Small intestine (tissue), 16 donors: Measurements from ENCODE around the gene UQCRQ. TPM values are rescaled to one million over a fixed set of nuclear protein-coding genes. Genes with fewer than 3 reads are reported as not detected.

Source experiments
- DNase-seq, 2 donors: peaks; one replicate each; pipeline versions ENCODE4 v3.0.0 to v3.0.0-alpha.2; 2013
- FAIRE-seq: peaks from 2 replicates; lab custom pipeline; 2012; peaks lifted over from hg19 to GRCh38; lab: Jason Lieb, UNC
- H3K27ac ChIP-seq, 3 donors: one replicate each; pipeline ENCODE4 v1.5.1; 2013; ENCODE audit warnings: low read length in 2 of 3, mild to moderate bottlenecking in 2 of 3, control low read depth in 1 of 3, inconsistent platforms in 1 of 3, low read depth in 1 of 3, moderate library complexity in 1 of 3
- H3K27me3 ChIP-seq, 3 donors: one replicate each; pipeline ENCODE4 v1.6.1; 2013; ENCODE audit warnings: low read length in 3 of 3, inconsistent platforms in 1 of 3; ENCODE audit not compliant: control insufficient read depth in 3 of 3, insufficient read depth in 3 of 3
- H3K36me3 ChIP-seq, 3 donors: one replicate each; pipeline ENCODE4 v1.6.1; 2013; ENCODE audit warnings: low read length in 3 of 3, inconsistent platforms in 1 of 3, low read depth in 1 of 3, mild to moderate bottlenecking in 1 of 3, moderate library complexity in 1 of 3; ENCODE audit not compliant: control insufficient read depth in 3 of 3, insufficient read depth in 2 of 3
- H3K4me1 ChIP-seq, 3 donors: one replicate each; pipeline ENCODE4 v1.6.1; 2013; ENCODE audit warnings: low read length in 2 of 3, inconsistent platforms in 1 of 3, low read depth in 1 of 3, mild to moderate bottlenecking in 1 of 3, moderate library complexity in 1 of 3; ENCODE audit not compliant: control insufficient read depth in 3 of 3, insufficient read depth in 2 of 3
- H3K4me3 ChIP-seq, 3 donors: one replicate each; pipeline ENCODE4 v1.5.1; 2013; ENCODE audit warnings: low read length in 3 of 3, control low read depth in 1 of 3, inconsistent platforms in 1 of 3, low read depth in 1 of 3, mild to moderate bottlenecking in 1 of 3, moderate library complexity in 1 of 3
- H3K9me3 ChIP-seq, 2 donors: one replicate each; pipeline ENCODE4 v1.6.1; 2013; ENCODE audit warnings: low read depth in 1 of 2, low read length in 1 of 2; ENCODE audit not compliant: control insufficient read depth in 2 of 2, insufficient read depth in 1 of 2
- WGBS, 3 donors: extraction: QIAGEN DNeasy Blood & Tissue Kit; methylation state at CpG; one replicate each; pipeline ENCODE4 v1.1.7; 2013; 5-methylcytosine and 5-hydroxymethylcytosine counted together
- long read RNA-seq, 10 donors: transcript quantifications; one replicate each; lab custom pipeline, GENCODE V29; 2026
- polyA plus RNA-seq, 4 donors: library from polyadenylated mRNA; stranded (reverse) in 3 of 4; unstranded in 1 of 4; fragments of 200-250 nt in 3 of 4; fragments of 120-200 nt in 1 of 4; gene quantifications; one replicate each; pipeline versions ENCODE4 v1.2.1 to v1.2.3, GENCODE V29; 2013
- donor health status: healthy with polysubstance abuse.
- donor health status: control.
- donor health status: control.
- donor health status: Bipolar disorder and iron deficiency.
- donor health status: healthy.

UQCRQ gene
- 100 to 1,000 TPM; 225 to 872 (median 544) TPM for polyA plus RNA-seq
- long read RNA-seq, donor 1, transcript UQCRQ-201 (2 exons, 586 nt) = minor isoform, 101 of 607 reads
- long read RNA-seq, donor 1, transcript UQCRQ-203 (3 exons, 839 nt) = major isoform, 465 of 607 reads
- long read RNA-seq, donor 1, transcript UQCRQ-202 (3 exons, 429 nt) = minor isoform, 17 of 607 reads
- long read RNA-seq, donor 1, transcript UQCRQ-206 (2 exons, 874 nt) = minor isoform, 14 of 607 reads
- long read RNA-seq, donor 1, partial matches to known transcripts = 0 of 607 reads
- long read RNA-seq, donor 1, other reads (novel, unspliced or antisense) = 6 of 607 reads
- long read RNA-seq, donor 2, transcript UQCRQ-202 (3 exons, 429 nt) = minor isoform, 7 of 158 reads
- long read RNA-seq, donor 2, transcript UQCRQ-201 (2 exons, 586 nt) = minor isoform, 21 of 158 reads
- long read RNA-seq, donor 2, transcript UQCRQ-203 (3 exons, 839 nt) = major isoform, 116 of 158 reads
- long read RNA-seq, donor 2, partial matches to known transcripts = 9 of 158 reads
- long read RNA-seq, donor 2, other reads (novel, unspliced or antisense) = 0 of 158 reads
- long read RNA-seq, donor 3, transcript UQCRQ-206 (2 exons, 874 nt) = minor isoform, 10 of 259 reads
- long read RNA-seq, donor 3, transcript UQCRQ-203 (3 exons, 839 nt) = major isoform, 178 of 259 reads
- long read RNA-seq, donor 3, transcript UQCRQ-202 (3 exons, 429 nt) = minor isoform, 12 of 259 reads
- long read RNA-seq, donor 3, transcript UQCRQ-201 (2 exons, 586 nt) = minor isoform, 55 of 259 reads
- long read RNA-seq, donor 3, partial matches to known transcripts = 0 of 259 reads
- long read RNA-seq, donor 3, other reads (novel, unspliced or antisense) = 0 of 259 reads
- long read RNA-seq, donor 4, transcript UQCRQ-203 (3 exons, 839 nt) = major isoform, 7 of 10 reads
- long read RNA-seq, donor 4, partial matches to known transcripts = 0 of 10 reads
- long read RNA-seq, donor 4, other reads (novel, unspliced or antisense) = 0 of 10 reads
- long read RNA-seq, donor 5, transcript UQCRQ-201 (2 exons, 586 nt) = minor isoform, 20 of 117 reads
- long read RNA-seq, donor 5, transcript UQCRQ-203 (3 exons, 839 nt) = major isoform, 79 of 117 reads
- long read RNA-seq, donor 5, transcript UQCRQ-202 (3 exons, 429 nt) = minor isoform, 10 of 117 reads
- long read RNA-seq, donor 5, partial matches to known transcripts = 0 of 117 reads
- long read RNA-seq, donor 5, other reads (novel, unspliced or antisense) = 0 of 117 reads
- long read RNA-seq, donor 6, transcript UQCRQ-201 (2 exons, 586 nt) = minor isoform, 30 of 216 reads
- long read RNA-seq, donor 6, transcript UQCRQ-206 (2 exons, 874 nt) = minor isoform, 7 of 216 reads
- long read RNA-seq, donor 6, transcript UQCRQ-202 (3 exons, 429 nt) = minor isoform, 11 of 216 reads
- long read RNA-seq, donor 6, transcript UQCRQ-203 (3 exons, 839 nt) = major isoform, 165 of 216 reads
- long read RNA-seq, donor 6, partial matches to known transcripts = 0 of 216 reads
- long read RNA-seq, donor 6, other reads (novel, unspliced or antisense) = 0 of 216 reads
- long read RNA-seq, donor 7, transcript UQCRQ-203 (3 exons, 839 nt) = major isoform, 553 of 784 reads
- long read RNA-seq, donor 7, transcript UQCRQ-201 (2 exons, 586 nt) = minor isoform, 129 of 784 reads
- long read RNA-seq, donor 7, transcript UQCRQ-202 (3 exons, 429 nt) = minor isoform, 74 of 784 reads
- long read RNA-seq, donor 7, transcript UQCRQ-206 (2 exons, 874 nt) = minor isoform, 15 of 784 reads
- long read RNA-seq, donor 7, partial matches to known transcripts = 0 of 784 reads
- long read RNA-seq, donor 7, other reads (novel, unspliced or antisense) = 7 of 784 reads
- long read RNA-seq, donor 8, transcript UQCRQ-203 (3 exons, 839 nt) = major isoform, 19 of 27 reads
- long read RNA-seq, donor 8, partial matches to known transcripts = 0 of 27 reads
- long read RNA-seq, donor 8, other reads (novel, unspliced or antisense) = 0 of 27 reads
- long read RNA-seq, donor 9, transcript UQCRQ-203 (3 exons, 839 nt) = major isoform, 41 of 48 reads
- long read RNA-seq, donor 9, partial matches to known transcripts = 0 of 48 reads
- long read RNA-seq, donor 9, other reads (novel, unspliced or antisense) = 0 of 48 reads
- long read RNA-seq, donor 10, transcript UQCRQ-202 (3 exons, 429 nt) = minor isoform, 11 of 284 reads
- long read RNA-seq, donor 10, transcript UQCRQ-201 (2 exons, 586 nt) = minor isoform, 44 of 284 reads
- long read RNA-seq, donor 10, transcript UQCRQ-203 (3 exons, 839 nt) = major isoform, 206 of 284 reads
- long read RNA-seq, donor 10, transcript UQCRQ-206 (2 exons, 874 nt) = minor isoform, 6 of 284 reads
- long read RNA-seq, donor 10, partial matches to known transcripts = 13 of 284 reads
- long read RNA-seq, donor 10, other reads (novel, unspliced or antisense) = 0 of 284 reads

- peak; percentile 100 for DNase-seq
- peak within 1 kb of the TSS; percentile 64 to 92 (median 74) for H3K4me3 ChIP-seq
- peaks cover 0 to 20% (median 4%) of the 10 kb centered on the region in 3 donors for H3K4me1 ChIP-seq
- H3K27ac ChIP-seq = peak within 1 kb of the TSS; percentile 85 to 96 (median 94)
- H3K27me3 ChIP-seq = no peaks in the 10 kb centered on the region
- no peak for FAIRE-seq
- H3K36me3 ChIP-seq = peaks cover 0 to 26% (median 3%) of the 10 kb centered on the region in 3 donors
- 0 to 1% (median 1%) methylated on average over 48 to 55 of the region's 55 CpGs for WGBS, 3 donors
- H3K9me3 ChIP-seq = no peaks in the 10 kb centered on the region
These were observed at the start of gene UQCRQ, which contains the start of gene GDF9 for GRCh38 chr5:132866342-132867045. Gene UQCRQ, plus strand, starts transcription at chr5:132866642. Its CDS starts 240 bp downstream, at chr5:132866882. Gene GDF9, minus strand, starts transcription at chr5:132866469. Its CDS starts 1,936 bp downstream, at chr5:132864533.

- FAIRE-seq (no peak), DNase-seq (peak in 1 of 2 donors; percentile 62)
- Histone ChIP-seq H3K9me3 (peaks cover 0 to 3% of the 10 kb centered on the region in 2 donors), H3K4me1 (peaks cover 0 to 38% (median 0%) of the 10 kb centered on the region in 3 donors), H3K27me3 (peaks cover 0 to 10% (median 3%) of the 10 kb centered on the region in 3 donors), H3K36me3 (peaks cover 0 to 8% (median 0%) of the 10 kb centered on the region in 3 donors), H3K4me3 (no peak overlapping the region), H3K27ac (peak overlapping the region in 1 of 3 donors; percentile 70)
- 9 to 43% (median 36%) methylated on average over 1 of the region's 1 CpG for WGBS, 3 donors
These were observed 49.4 kb upstream of the UQCRQ start for GRCh38 chr5:132817011-132817410.

- Histone ChIP-seq H3K4me1 (peaks cover 0 to 44% (median 0%) of the 10 kb centered on the region in 3 donors), H3K36me3 (peaks cover 0 to 19% (median 0%) of the 10 kb centered on the region in 3 donors), H3K9me3 (peaks cover 0 to 3% of the 10 kb centered on the region in 2 donors), H3K4me3 (peak overlapping the region in 2 of 3 donors; percentile 39 to 41), H3K27ac (peak overlapping the region; percentile 76 to 83 (median 79)), H3K27me3 (peaks cover 0 to 3% (median 0%) of the 10 kb centered on the region in 3 donors)
- no peak for FAIRE-seq
- 7 to 28% (median 25%) methylated on average over 26 of the region's 26 CpGs for WGBS, 3 donors
- peak; percentile 47 to 63 for DNase-seq
These were observed 47.0 kb upstream of the UQCRQ start for GRCh38 chr5:132819468-132819867.

- WGBS, 3 donors = 19 to 27% (median 19%) methylated on average over 15 of the region's 15 CpGs
- Histone ChIP-seq H3K9me3 (no peaks in the 10 kb centered on the region), H3K27ac (peak overlapping the region; percentile 60 to 83 (median 79)), H3K4me1 (peaks cover 0 to 40% (median 0%) of the 10 kb centered on the region in 3 donors), H3K27me3 (peaks cover 0 to under 1% (median 0%) of the 10 kb centered on the region in 3 donors), H3K4me3 (peak overlapping the region in 1 of 3 donors; percentile 39), H3K36me3 (peaks cover 0 to 21% (median 0%) of the 10 kb centered on the region in 3 donors)
- DNase-seq (peak; percentile 96 to 97), FAIRE-seq (no peak)
These were observed 46.2 kb upstream of the UQCRQ start for GRCh38 chr5:132820162-132820754.

GRCh38 chr5:132821350-132821749 lies 45.1 kb upstream of the UQCRQ start:
- 85 to 94% (median 88%) methylated on average over 3 of the region's 3 CpGs for WGBS, 3 donors
- no peak for DNase-seq
- Histone ChIP-seq H3K9me3 (no peaks in the 10 kb centered on the region), H3K4me3 (no peak overlapping the region), H3K4me1 (peaks cover 0 to 44% (median 0%) of the 10 kb centered on the region in 3 donors), H3K36me3 (peaks cover 0 to 25% (median 0%) of the 10 kb centered on the region in 3 donors), H3K27me3 (no peaks in the 10 kb centered on the region), H3K27ac (no peak overlapping the region)
- FAIRE-seq = no peak

GRCh38 chr5:132821791-132822190 lies 44.7 kb upstream of the UQCRQ start:
- DNase-seq = no peak
- no peak for FAIRE-seq
- peaks cover 0 to 28% (median 0%) of the 10 kb centered on the region in 3 donors for H3K36me3 ChIP-seq
- no peaks in the 10 kb centered on the region for H3K27me3 ChIP-seq
- WGBS, 3 donors = 85 to 100% (median 92%) methylated on average over 1 of the region's 1 CpG
- no peak overlapping the region for H3K27ac ChIP-seq
- H3K4me1 ChIP-seq = peaks cover 0 to 44% (median 0%) of the 10 kb centered on the region in 3 donors
- no peaks in the 10 kb centered on the region for H3K9me3 ChIP-seq
- no peak overlapping the region for H3K4me3 ChIP-seq
